ENCODE measurements around the gene PA2G4. TPM values are rescaled to one million over a fixed set of nuclear protein-coding genes. Genes with fewer than 3 reads are reported as not detected.

Gene PA2G4
- total RNA-seq, 1 experiment from 2014 or later, result 175 TPM

DNA sequence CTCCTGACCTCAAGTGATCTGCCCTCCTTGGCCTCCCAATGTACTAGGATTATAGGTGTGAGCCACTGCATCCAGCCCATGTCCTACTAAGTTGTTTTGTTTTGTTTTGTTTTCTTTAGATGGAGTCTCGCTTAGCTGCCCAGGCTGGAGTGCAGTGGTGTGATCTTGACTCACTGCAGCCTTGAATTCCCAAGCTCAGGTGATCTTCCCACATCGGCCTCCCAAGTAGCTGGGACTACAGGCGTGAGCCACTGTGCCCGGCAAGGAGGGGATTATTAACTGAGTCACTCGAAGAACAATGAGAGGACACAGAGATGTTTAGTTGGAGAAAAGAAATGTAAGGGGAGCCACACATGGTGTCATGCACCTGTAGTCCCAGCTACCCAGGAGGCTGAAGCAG lies 42.4 kb upstream of the PA2G4 start:
- no TSS peak for BruUV-seq (replicated peaks)
- no peaks in the 10 kb centered on the region for H3K4me1 ChIP-seq (ENCODE audit: control insufficient read depth, insufficient read depth, low read length)
- ChIA-PET POLR2A (no interaction called here), CTCF (no interaction called here)
- no peaks in the 10 kb centered on the region for H3K27me3 ChIP-seq (ENCODE audit: control insufficient read depth, insufficient read depth, low read length)
- no peak overlapping the region for H3K27ac ChIP-seq (ENCODE audit: low read length)
- intact Hi-C loops (cut with micrococcal nuclease; ENCODE audit: unreplicated experiment), result no loop called here
- in situ Hi-C loops (cut with HindIII; ENCODE audit: low pct_unique_long_range_greater_than_20kb, low sequenced_read_pairs), result no loop called here
- no peaks in the 10 kb centered on the region for H3K9me3 ChIP-seq (ENCODE audit: control insufficient read depth, insufficient read depth, low read depth, low read length)
- no peak for DNase-seq (ENCODE audit: low read depth, low spot score)
- peak; percentile 34; the same call in 1 of the 2 replicates for ATAC-seq
- H3K36me3 ChIP-seq (ENCODE audit: control insufficient read depth, insufficient read depth, low read length), result no peaks in the 10 kb centered on the region
- TF ChIP-seq POLR2AphosphoS5 (IDR thresholded peaks at IDR 0.05; ENCODE audit: low read depth, low read length) (no peak), TCF7L2 (IDR thresholded peaks at IDR 0.05; ENCODE audit: low read depth, low read length) (no peak)
- no peak overlapping the region for H3K4me3 ChIP-seq (ENCODE audit: low read depth in 2 of 2, low read length in 2 of 2)

GRCh38 chr12:56062996-56063395 lies 41.4 kb upstream of the PA2G4 start:
- H3K36me3 ChIP-seq (ENCODE audit: control insufficient read depth, insufficient read depth, low read length), result no peaks in the 10 kb centered on the region
- in situ Hi-C loops (cut with HindIII; ENCODE audit: low pct_unique_long_range_greater_than_20kb, low sequenced_read_pairs), result no loop called here
- TF ChIP-seq REST (IDR thresholded peaks at IDR 0.05; ENCODE audit: insufficient read depth in 1 of 2, low read depth in 2 of 2, low read length in 1 of 2) (no peak), SIN3A (IDR thresholded peaks at IDR 0.05; ENCODE audit: borderline replicate concordance, insufficient read depth, low read depth, low read length) (no peak), POLR2AphosphoS5 (IDR thresholded peaks at IDR 0.05; ENCODE audit: low read depth, low read length) (no peak), TCF7L2 (IDR thresholded peaks at IDR 0.05; ENCODE audit: low read depth, low read length) (no peak)
- TF ChIP-seq, protein P1, sequence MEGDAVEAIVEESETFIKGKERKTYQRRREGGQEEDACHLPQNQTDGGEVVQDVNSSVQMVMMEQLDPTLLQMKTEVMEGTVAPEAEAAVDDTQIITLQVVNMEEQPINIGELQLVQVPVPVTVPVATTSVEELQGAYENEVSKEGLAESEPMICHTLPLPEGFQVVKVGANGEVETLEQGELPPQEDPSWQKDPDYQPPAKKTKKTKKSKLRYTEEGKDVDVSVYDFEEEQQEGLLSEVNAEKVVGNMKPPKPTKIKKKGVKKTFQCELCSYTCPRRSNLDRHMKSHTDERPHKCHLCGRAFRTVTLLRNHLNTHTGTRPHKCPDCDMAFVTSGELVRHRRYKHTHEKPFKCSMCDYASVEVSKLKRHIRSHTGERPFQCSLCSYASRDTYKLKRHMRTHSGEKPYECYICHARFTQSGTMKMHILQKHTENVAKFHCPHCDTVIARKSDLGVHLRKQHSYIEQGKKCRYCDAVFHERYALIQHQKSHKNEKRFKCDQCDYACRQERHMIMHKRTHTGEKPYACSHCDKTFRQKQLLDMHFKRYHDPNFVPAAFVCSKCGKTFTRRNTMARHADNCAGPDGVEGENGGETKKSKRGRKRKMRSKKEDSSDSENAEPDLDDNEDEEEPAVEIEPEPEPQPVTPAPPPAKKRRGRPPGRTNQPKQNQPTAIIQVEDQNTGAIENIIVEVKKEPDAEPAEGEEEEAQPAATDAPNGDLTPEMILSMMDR (IDR thresholded peaks at IDR 0.05), result no peak
- no peak for DNase-seq (ENCODE audit: low read depth, low spot score)
- intact Hi-C loops (cut with micrococcal nuclease; ENCODE audit: unreplicated experiment), result no loop called here
- H3K27me3 ChIP-seq (ENCODE audit: control insufficient read depth, insufficient read depth, low read length), result no peaks in the 10 kb centered on the region
- CTCF ChIA-PET, result no interaction called here
- BruUV-seq (replicated peaks), result no TSS peak
- no peaks in the 10 kb centered on the region for H3K4me1 ChIP-seq (ENCODE audit: control insufficient read depth, insufficient read depth, low read length)
- H3K9me3 ChIP-seq (ENCODE audit: control insufficient read depth, insufficient read depth, low read depth, low read length), result no peaks in the 10 kb centered on the region
- no peak overlapping the region for H3K27ac ChIP-seq (ENCODE audit: low read length)
- POLR2A ChIA-PET, result no interaction called here
- ATAC-seq, result no peak
- H3K4me3 ChIP-seq (ENCODE audit: low read depth in 2 of 2, low read length in 2 of 2), result no peak overlapping the region

- in situ Hi-C loops (cut with HindIII; ENCODE audit: low pct_unique_long_range_greater_than_20kb, low sequenced_read_pairs), result no loop called here
- no peaks in the 10 kb centered on the region for H3K27me3 ChIP-seq (ENCODE audit: control insufficient read depth, insufficient read depth, low read length)
- H3K4me3 ChIP-seq (ENCODE audit: low read depth in 2 of 2, low read length in 2 of 2), result no peak overlapping the region
- no peak for DNase-seq (ENCODE audit: low read depth, low spot score)
- H3K4me1 ChIP-seq (ENCODE audit: control insufficient read depth, insufficient read depth, low read length), result no peaks in the 10 kb centered on the region
- ChIA-PET CTCF (no interaction called here), POLR2A (no interaction called here)
- no peaks in the 10 kb centered on the region for H3K36me3 ChIP-seq (ENCODE audit: control insufficient read depth, insufficient read depth, low read length)
- intact Hi-C loops (cut with micrococcal nuclease; ENCODE audit: unreplicated experiment), result no loop called here
- H3K9me3 ChIP-seq (ENCODE audit: control insufficient read depth, insufficient read depth, low read depth, low read length), result no peaks in the 10 kb centered on the region
- BruUV-seq (replicated peaks), result no TSS peak
- no peak for ATAC-seq
- TF ChIP-seq SIN3A (IDR thresholded peaks at IDR 0.05; ENCODE audit: borderline replicate concordance, insufficient read depth, low read depth, low read length) (no peak), REST (IDR thresholded peaks at IDR 0.05; ENCODE audit: insufficient read depth in 1 of 2, low read depth in 2 of 2, low read length in 1 of 2) (no peak), TCF7L2 (IDR thresholded peaks at IDR 0.05; ENCODE audit: low read depth, low read length) (no peak), POLR2AphosphoS5 (IDR thresholded peaks at IDR 0.05; ENCODE audit: low read depth, low read length) (no peak)
- TF ChIP-seq, protein P1 (IDR thresholded peaks at IDR 0.05), result no peak
- no peak overlapping the region for H3K27ac ChIP-seq (ENCODE audit: low read length)
Observed at GRCh38 chr12:56071648-56072047, 32.7 kb upstream of the PA2G4 start.
